HCT116 (cell line): ENCODE results near the gene S100A3. TPM values are rescaled to one million over a fixed set of nuclear protein-coding genes. Genes with fewer than 3 reads are reported as not detected.

ENCODE experiments used
- ATAC-seq: fragments of 200-7000 bp; cut with Tn5 transposase; 2 replicates; pipeline ENCODE4 v1.9.1; 2020; ENCODE audit warnings: mild to moderate bottlenecking, moderate library complexity
- BruUV-seq: library from RNA; stranded (reverse); fragments of 400-500 nt; replicated peaks from 2 replicates; lab custom pipeline; 2021; lab: Mats Ljungman, UMichigan
- CTCF ChIA-PET: fragments of 300-600 bp; sonication (Branson Sonifier 250); formaldehyde crosslinking; loops from one replicate; lab custom pipeline; 2021; ENCODE audit warnings: antibody characterized with exemption; lab: Charles Lee
- POLR2A ChIA-PET: fragments of 300-600, 350-600 bp; sonication (Branson Sonifier 250); formaldehyde crosslinking; loops from one replicate; lab custom pipeline; 2021; ENCODE audit warnings: antibody characterized with exemption; lab: Charles Lee
- RAD21 ChIA-PET, 2 experiments: fragments of 300-600 bp; sonication (Branson Sonifier 250); formaldehyde crosslinking; loops; one replicate each; lab custom pipeline; 2023; ENCODE audit warnings: low total read pairs in 2 of 2; ENCODE audit not compliant: uncharacterized antibody in 2 of 2, unreplicated experiment in 2 of 2, low non-redundant PET in 1 of 2; lab: Charles Lee
- DNase-seq: peaks from one replicate; pipeline ENCODE4 v3.0.0-alpha.2; 2010; ENCODE audit warnings: low read depth, low spot score
- H2AFZ ChIP-seq: fragments of 200-600 bp; shearing (Covaris generic), sonication (generic); 2 replicates; pipeline ENCODE4 v1.6.1; 2017; ENCODE audit warnings: low read depth, mixed run types, mixed read lengths, antibody characterized with exemption, low read length; ENCODE audit not compliant: poor library complexity, severe bottlenecking
- H3K27ac ChIP-seq: 2 replicates; pipeline ENCODE4 v1.5.1; 2012; ENCODE audit warnings: low read depth, low read length
- H3K27me3 ChIP-seq: fragments of 200-600 bp; sonication (generic); 2 replicates; pipeline ENCODE4 v1.6.1; 2016; ENCODE audit warnings: mixed run types, low read length, mixed read lengths; ENCODE audit not compliant: insufficient read depth
- H3K36me3 ChIP-seq, 2 experiments: fragments of 200-500 bp in 1 of 2; fragments of 200-600 bp in 1 of 2; sonication (Bioruptor generic) in 1 of 2; sonication (generic) in 1 of 2; 2 replicates each; pipeline versions ENCODE4 v1.5.1 to v1.6.1; 2014 to 2016; ENCODE audit warnings: low read length in 2 of 2, inconsistent platforms in 1 of 2, mixed read lengths in 1 of 2, mixed run types in 1 of 2; ENCODE audit not compliant: insufficient read depth in 2 of 2, control insufficient read depth in 1 of 2
- H3K4me1 ChIP-seq, 2 experiments: fragments of 200-600 bp in 1 of 2; sonication (generic) in 1 of 2; 2 replicates each; pipeline versions ENCODE4 v1.5.1 to v1.6.1; 2012 to 2017; ENCODE audit warnings: low read length in 2 of 2, inconsistent platforms in 1 of 2, mild to moderate bottlenecking in 1 of 2, mixed read lengths in 1 of 2, mixed run types in 1 of 2, moderate library complexity in 1 of 2; ENCODE audit not compliant: insufficient read depth in 2 of 2, control insufficient read depth in 1 of 2
- H3K4me2 ChIP-seq: fragments of 200-600 bp; sonication (generic); 2 replicates; pipeline ENCODE4 v1.6.1; 2017; ENCODE audit warnings: mixed run types, low read length, mixed read lengths
- H3K4me3 ChIP-seq, 2 experiments: fragments of 200-600 bp in 1 of 2; sonication (generic) in 1 of 2; replicated peaks in 1 of 2; 2 replicates each; pipeline ENCODE4 v1.5.1; 2011 to 2016; ENCODE audit warnings: low read length in 2 of 2, control low read depth in 1 of 2, low read depth in 1 of 2, mild to moderate bottlenecking in 1 of 2, mixed read lengths in 1 of 2, mixed run types in 1 of 2
- H3K79me2 ChIP-seq: fragments of 200-600 bp; sonication (generic); 2 replicates; pipeline ENCODE4 v1.6.1; 2017; ENCODE audit warnings: mild to moderate bottlenecking, mixed run types, low read length, moderate library complexity, mixed read lengths; ENCODE audit not compliant: insufficient read depth
- H3K9ac ChIP-seq: fragments of 200-600 bp; sonication (generic); 2 replicates; pipeline ENCODE4 v1.6.1; 2016; ENCODE audit warnings: low read length, mixed read lengths
- H3K9me2 ChIP-seq: fragments of 200-600 bp; sonication (generic), shearing (Covaris generic); 2 replicates; pipeline ENCODE4 v1.6.1; 2017; ENCODE audit warnings: mixed run types, mild to moderate bottlenecking, moderate library complexity; ENCODE audit not compliant: insufficient read depth
- H3K9me3 ChIP-seq, 2 experiments: fragments of 200-500 bp in 1 of 2; fragments of 200-600 bp in 1 of 2; sonication (Bioruptor generic) in 1 of 2; sonication (generic) in 1 of 2; 2 replicates each; pipeline ENCODE4 v1.6.1; 2014 to 2017; ENCODE audit warnings: low read length in 2 of 2, mixed read lengths in 2 of 2, inconsistent platforms in 1 of 2, low read depth in 1 of 2, mild to moderate bottlenecking in 1 of 2, mixed run types in 1 of 2, moderate library complexity in 1 of 2; ENCODE audit not compliant: control insufficient read depth in 1 of 2, insufficient read depth in 1 of 2
- H4K20me1 ChIP-seq: fragments of 200-600 bp; sonication (generic), shearing (Covaris generic); 2 replicates; pipeline ENCODE4 v1.6.1; 2017; ENCODE audit warnings: mixed run types, mild to moderate bottlenecking, moderate library complexity; ENCODE audit not compliant: insufficient read depth
- EZH2 ChIP-seq: fragments of 200-600 bp; sonication (generic); IDR thresholded peaks from 2 replicates; pipeline ENCODE4 v1.6.1; 2017; ENCODE audit warnings: antibody characterized with exemption, mixed run types
- EZH2phosphoT487 ChIP-seq: fragments of 200-600 bp; IDR thresholded peaks from 2 replicates; pipeline ENCODE4 v1.6.1; 2018; ENCODE audit warnings: antibody characterized with exemption, borderline replicate concordance
- JUND ChIP-seq: IDR thresholded peaks from 2 replicates; pipeline ENCODE4 v1.6.1; 2012
- POLR2AphosphoS5 ChIP-seq: IDR thresholded peaks from 2 replicates; pipeline ENCODE4 v1.6.1; 2011; ENCODE audit warnings: mild to moderate bottlenecking, low read depth, low read length, moderate library complexity
- SIN3A ChIP-seq: IDR thresholded peaks from 2 replicates; pipeline ENCODE4 v1.6.1; 2012; ENCODE audit warnings: low read depth
- ZFX ChIP-seq: fragments of 450-650 bp; IDR thresholded peaks from 2 replicates; pipeline ENCODE4 v1.6.1; 2017
- intact Hi-C: fragments of 100-400 bp; cut with micrococcal nuclease; formaldehyde crosslinking; loops from 2 replicates; pipeline ENCODE4 v1.10.0; 2022
- total RNA-seq: library from RNA; stranded (reverse); gene quantifications from one replicate; pipeline ENCODE4 v1.2.1, GENCODE V29; 2021; ENCODE audit not compliant: unreplicated experiment

S100A3 gene
- total RNA-seq, 1 experiment from 2014 or later = 4.2 TPM

- peak; percentile 2 for ATAC-seq
- BruUV-seq = no TSS peak
- H3K4me1 ChIP-seq = peaks cover 95 to 100% of the 10 kb centered on the region in 2 experiments
- no peaks in the 10 kb centered on the region for H3K9me3 ChIP-seq
- H4K20me1 ChIP-seq = no peaks in the 10 kb centered on the region
- H3K9ac ChIP-seq = peak overlapping the region; percentile 81
- no peaks in the 10 kb centered on the region for H3K36me3 ChIP-seq
- POLR2A ChIA-PET = interaction anchor here (0.9 to 5.6 kb wide), 12 partner anchors 9 to 71 kb away, joined by 3 to 67 read pairs (median 5); partner anchors contain the start of genes S100A14, S100A16, S100A2 and S100A6
- TF ChIP-seq ZFX (peak; percentile 18; the same call in 1 of the 2 replicates), EZH2 (no peak)
- H3K4me3 ChIP-seq = peak overlapping the region; percentile 50 to 54
- peak overlapping the region; percentile 97 for H3K27ac ChIP-seq
- no peak overlapping the region for H2AFZ ChIP-seq
- no peak for DNase-seq
- H3K9me2 ChIP-seq = no peaks in the 10 kb centered on the region
- intact Hi-C loops = no loop called here
- RAD21 ChIA-PET = interaction anchor here in 1 of 2 experiments (1.1 to 1.5 kb wide), 3 partner anchors 12 to 23 kb away, joined by 4 to 7 read pairs (median 5); partner anchors contain the start of gene S100A2
- H3K79me2 ChIP-seq = peaks cover 14% of the 10 kb centered on the region; the same call in 1 of the 2 replicates
- CTCF ChIA-PET = interaction anchor here (1.0 to 2.0 kb wide), 3 partner anchors 23 to 84 kb away, joined by 4 to 7 read pairs (median 4); partner anchors contain the start of gene S100A1
- H3K27me3 ChIP-seq = no peaks in the 10 kb centered on the region
- H3K4me2 ChIP-seq = peak overlapping the region; percentile 77
These were observed 4.5 kb downstream of the S100A3 start for GRCh38 chr1:153544453-153545066.

- CTCF ChIA-PET = interaction anchor here (1.0 to 2.0 kb wide), 2 partner anchors 8 to 29 kb away, joined by 3 to 7 read pairs; partner anchors contain the start of gene S100A6
- no peaks in the 10 kb centered on the region for H3K27me3 ChIP-seq
- no peak for DNase-seq
These were observed 5.3 kb downstream of the S100A3 start for GRCh38 chr1:153543736-153544135.

More at GRCh38 chr1:153543736-153544135, 5.3 kb downstream of the S100A3 start:
- H4K20me1 ChIP-seq = no peaks in the 10 kb centered on the region
- POLR2A ChIA-PET = interaction anchor here (1.4 to 5.6 kb wide), 5 partner anchors 10 to 90 kb away, joined by 3 to 67 read pairs (median 7); partner anchors contain the start of genes CHTOP, S100A2 and S100A6
- H3K27ac ChIP-seq = peak overlapping the region; percentile 97
- no peaks in the 10 kb centered on the region for H3K36me3 ChIP-seq
- H3K4me3 ChIP-seq = 0 out of 4 replicates have a peak overlapping the region, but pooled peaks of 1 of the 2 experiments have one; percentile 50
- peaks cover 14% of the 10 kb centered on the region; the same call in 1 of the 2 replicates for H3K79me2 ChIP-seq
- H3K9me3 ChIP-seq = no peaks in the 10 kb centered on the region
- intact Hi-C loops = no loop called here
- TF ChIP-seq EZH2phosphoT487 = no peak
- TF ChIP-seq POLR2AphosphoS5 = peak; percentile 27; the same call in 1 of the 2 replicates
- TF ChIP-seq SIN3A = no peak
- no peak for TF ChIP-seq JUND
- ATAC-seq = no peak
- H3K4me1 ChIP-seq = peaks cover 92 to 97% of the 10 kb centered on the region in 2 experiments
- H3K9ac ChIP-seq = peak overlapping the region; percentile 81; the same call in 1 of the 2 replicates
- no peaks in the 10 kb centered on the region for H3K9me2 ChIP-seq
- RAD21 ChIA-PET = no interaction called here
- H3K4me2 ChIP-seq = peak overlapping the region; percentile 77
- no TSS peak for BruUV-seq
- H2AFZ ChIP-seq = no peak overlapping the region
